ENCODE measurements around the gene MC3R. TPM values are rescaled to one million over a fixed set of nuclear protein-coding genes. Genes with fewer than 3 reads are reported as not detected.

The MC3R gene
- total and polyA plus RNA-seq, 2 of the 8 experiments (the other 6 are each of a cell fraction or from before 2014, with no cell fraction given) = not detected

DNA sequence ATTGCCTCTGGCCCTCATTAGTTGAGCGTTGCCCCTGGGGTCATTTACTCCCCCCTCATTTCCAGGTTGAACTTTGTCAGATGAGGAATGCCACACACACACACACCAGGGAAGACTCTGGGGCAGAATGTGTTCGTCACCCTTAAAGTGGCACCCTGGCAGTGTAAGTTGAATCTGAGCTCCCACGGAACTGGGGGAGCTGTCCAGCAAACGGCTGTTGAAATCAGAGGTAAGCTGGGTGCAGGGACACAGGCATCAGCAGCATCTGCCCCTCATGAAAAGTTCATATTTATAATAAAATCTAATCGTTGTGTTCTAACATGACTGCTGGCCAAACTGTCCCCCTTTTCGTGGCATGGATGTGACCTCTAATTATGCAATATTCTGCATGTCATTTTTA lies 4.3 kb upstream of the MC3R start:
- H3K4ac ChIP-seq (replicated peaks; ENCODE audit: insufficient read length, low read depth, low read length) = no peak overlapping the region
- FAIRE-seq = no peak
- H3K23ac ChIP-seq (ENCODE audit: insufficient read length) = no peak overlapping the region
- H3K79me1 ChIP-seq (ENCODE audit: low read depth, low read length) = no peaks in the 10 kb centered on the region
- H3K56ac ChIP-seq (replicated peaks; ENCODE audit: insufficient read length, low read depth, low read length) = no peak overlapping the region
- H3K23me2 ChIP-seq (ENCODE audit: low read depth, low read length) = no peaks in the 10 kb centered on the region
- peaks cover 0 to 13% (median 7%) of the 10 kb centered on the region in 4 experiments; a peak in 3 of 7 replicates for H3K27me3 ChIP-seq (replicated peaks in 1 of 4; ENCODE audit: control insufficient read depth in 3 of 4, extremely low read depth in 1 of 4, insufficient read depth in 3 of 4, low read length in 3 of 4)
- ChIA-PET POLR2A (ENCODE audit: partially characterized antibody) (no interaction called here), CTCF (ENCODE audit: partially characterized antibody) (interaction anchor here (0.5 to 1.5 kb wide), 4 partner anchors 10 to 103 kb away, joined by 3 to 6 read pairs (median 4); no protein-coding TSS in a partner anchor)
- H2BK20ac ChIP-seq (ENCODE audit: low read length) = no peak overlapping the region
- no peak overlapping the region for H2AK5ac ChIP-seq (ENCODE audit: low read depth, low read length)
- no peak overlapping the region for H2BK120ac ChIP-seq (replicated peaks; ENCODE audit: low read depth, low read length)
- H3K4me2 ChIP-seq (ENCODE audit: insufficient read depth in 1 of 2, low read depth in 2 of 2, low read length in 2 of 2) = no peak overlapping the region
- H3K4me3 ChIP-seq (ENCODE audit: extremely low read depth in 1 of 4, insufficient read depth in 2 of 4, low read depth in 3 of 4, low read length in 4 of 4) = no peak overlapping the region
- H3K9ac ChIP-seq (replicated peaks in 1 of 4; ENCODE audit: extremely low read depth in 1 of 4, low read depth in 3 of 4, low read length in 3 of 4) = no peak overlapping the region
- no peak for DNase-seq (ENCODE audit: low read depth in 1 of 2, low spot score in 2 of 2)
- no peak overlapping the region for H4K91ac ChIP-seq (replicated peaks; ENCODE audit: insufficient read length, low read length)
- H4K5ac ChIP-seq (ENCODE audit: insufficient read length, low read depth, low read length) = no peak overlapping the region
- H3K14ac ChIP-seq (ENCODE audit: insufficient read length) = no peak overlapping the region
- no peaks in the 10 kb centered on the region for H3K4me1 ChIP-seq (replicated peaks in 1 of 4; ENCODE audit: control insufficient read depth in 3 of 4, insufficient read depth in 4 of 4, low read length in 3 of 4)
- no peak overlapping the region for H2BK15ac ChIP-seq (ENCODE audit: low read length)
- no peak overlapping the region for H4K8ac ChIP-seq (ENCODE audit: extremely low read depth, insufficient read depth, low read length)
- no peak overlapping the region for H3K18ac ChIP-seq (ENCODE audit: extremely low read depth, low read length)
- H3K79me2 ChIP-seq (ENCODE audit: control insufficient read depth in 1 of 2, insufficient read depth in 2 of 2, low read length in 2 of 2) = no peaks in the 10 kb centered on the region
- no peaks in the 10 kb centered on the region for H4K20me1 ChIP-seq (replicated peaks in 1 of 2; ENCODE audit: control insufficient read depth in 1 of 2, insufficient read depth in 2 of 2, low read length in 2 of 2)
- H3K9me3 ChIP-seq (ENCODE audit: insufficient read depth in 2 of 2, low read depth in 1 of 2, low read length in 1 of 2) = peaks cover 27 to 34% of the 10 kb centered on the region in 2 experiments
- WGBS, 2 experiments (ENCODE audit: extremely low coverage in 1 of 2, insufficient coverage in 1 of 2, insufficient read length in 1 of 2, insufficient replicate concordance in 2 of 2, low coverage in 1 of 2, low lambda C conversion rate in 2 of 2, missing lambda C conversion rate in 1 of 2) = 72% methylated on average over 6 of the region's 6 CpGs; no CpG with 5 or more reads in 1 of the 2 experiments
- H3K27ac ChIP-seq (ENCODE audit: low read depth, low read length) = no peak overlapping the region
- no peak overlapping the region for H2AFZ ChIP-seq (ENCODE audit: low read length)
- no peaks in the 10 kb centered on the region for H3K36me3 ChIP-seq (ENCODE audit: control insufficient read depth in 2 of 4, insufficient read depth in 4 of 4, low read length in 3 of 4)
- no peak overlapping the region for H2BK5ac ChIP-seq (ENCODE audit: low read depth, low read length)
- no peak overlapping the region for H2BK12ac ChIP-seq (ENCODE audit: low read depth, low read length)
- TF ChIP-seq POU5F1 (IDR thresholded peaks at IDR 0.05; ENCODE audit: low read depth, low read length) = no peak
- TF ChIP-seq FOSL1 (IDR thresholded peaks at IDR 0.05; ENCODE audit: insufficient read depth, low read depth, low read length) = no peak
- no peak for TF ChIP-seq SRF (IDR thresholded peaks at IDR 0.05; ENCODE audit: low read depth, low read length)
- no peak for TF ChIP-seq YY1 (IDR thresholded peaks at IDR 0.05; ENCODE audit: low read depth, low read length)
- no peak for TF ChIP-seq GABPA (IDR thresholded peaks at IDR 0.05; ENCODE audit: borderline replicate concordance, insufficient read depth, low read length)
- TF ChIP-seq, protein P1, sequence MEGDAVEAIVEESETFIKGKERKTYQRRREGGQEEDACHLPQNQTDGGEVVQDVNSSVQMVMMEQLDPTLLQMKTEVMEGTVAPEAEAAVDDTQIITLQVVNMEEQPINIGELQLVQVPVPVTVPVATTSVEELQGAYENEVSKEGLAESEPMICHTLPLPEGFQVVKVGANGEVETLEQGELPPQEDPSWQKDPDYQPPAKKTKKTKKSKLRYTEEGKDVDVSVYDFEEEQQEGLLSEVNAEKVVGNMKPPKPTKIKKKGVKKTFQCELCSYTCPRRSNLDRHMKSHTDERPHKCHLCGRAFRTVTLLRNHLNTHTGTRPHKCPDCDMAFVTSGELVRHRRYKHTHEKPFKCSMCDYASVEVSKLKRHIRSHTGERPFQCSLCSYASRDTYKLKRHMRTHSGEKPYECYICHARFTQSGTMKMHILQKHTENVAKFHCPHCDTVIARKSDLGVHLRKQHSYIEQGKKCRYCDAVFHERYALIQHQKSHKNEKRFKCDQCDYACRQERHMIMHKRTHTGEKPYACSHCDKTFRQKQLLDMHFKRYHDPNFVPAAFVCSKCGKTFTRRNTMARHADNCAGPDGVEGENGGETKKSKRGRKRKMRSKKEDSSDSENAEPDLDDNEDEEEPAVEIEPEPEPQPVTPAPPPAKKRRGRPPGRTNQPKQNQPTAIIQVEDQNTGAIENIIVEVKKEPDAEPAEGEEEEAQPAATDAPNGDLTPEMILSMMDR (IDR thresholded peaks at IDR 0.05; ENCODE audit: control extremely low read depth in 1 of 3, insufficient read depth in 1 of 3, low read depth in 1 of 3, low read length in 3 of 3) = no peak
- TF ChIP-seq TEAD4 (IDR thresholded peaks at IDR 0.05; ENCODE audit: low read depth, low read length) = no peak
- TF ChIP-seq BRCA1 (IDR thresholded peaks at IDR 0.05; ENCODE audit: low read depth, low read length) = no peak
- no peak for TF ChIP-seq NANOG (IDR thresholded peaks at IDR 0.05; ENCODE audit: insufficient read depth, low read depth, low read length, poor library complexity, severe bottlenecking)
- no peak for TF ChIP-seq SP2 (IDR thresholded peaks at IDR 0.05; ENCODE audit: low read length)
- TF ChIP-seq ASH2L (IDR thresholded peaks at IDR 0.05; ENCODE audit: low read length) = no peak
